ENCODE data around the gene VCL.

DNA sequence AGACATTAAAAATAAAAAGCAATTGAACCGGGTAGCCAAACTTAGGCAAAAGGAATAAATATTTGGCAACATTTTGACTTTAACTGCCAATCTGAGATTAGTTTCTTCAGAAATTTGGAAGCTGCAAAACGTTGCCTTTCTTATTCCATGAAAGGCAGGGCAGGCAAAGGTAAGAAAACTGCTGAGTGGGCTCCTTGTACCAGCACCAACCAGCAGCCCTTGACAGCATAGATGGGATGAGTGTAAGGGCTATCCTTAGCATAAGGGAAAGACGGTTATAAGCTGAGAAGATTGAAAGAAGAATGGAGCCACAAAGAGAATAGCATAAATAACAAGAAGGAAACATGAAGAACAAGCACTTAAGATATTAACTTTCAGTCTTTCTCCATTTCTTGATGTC lies 124.1 kb downstream of the VCL start:
- no peak for TF ChIP-seq EZH2 (IDR thresholded peaks at IDR 0.05; ENCODE audit: borderline replicate concordance, low read length)
- TF ChIP-seq, protein P1, sequence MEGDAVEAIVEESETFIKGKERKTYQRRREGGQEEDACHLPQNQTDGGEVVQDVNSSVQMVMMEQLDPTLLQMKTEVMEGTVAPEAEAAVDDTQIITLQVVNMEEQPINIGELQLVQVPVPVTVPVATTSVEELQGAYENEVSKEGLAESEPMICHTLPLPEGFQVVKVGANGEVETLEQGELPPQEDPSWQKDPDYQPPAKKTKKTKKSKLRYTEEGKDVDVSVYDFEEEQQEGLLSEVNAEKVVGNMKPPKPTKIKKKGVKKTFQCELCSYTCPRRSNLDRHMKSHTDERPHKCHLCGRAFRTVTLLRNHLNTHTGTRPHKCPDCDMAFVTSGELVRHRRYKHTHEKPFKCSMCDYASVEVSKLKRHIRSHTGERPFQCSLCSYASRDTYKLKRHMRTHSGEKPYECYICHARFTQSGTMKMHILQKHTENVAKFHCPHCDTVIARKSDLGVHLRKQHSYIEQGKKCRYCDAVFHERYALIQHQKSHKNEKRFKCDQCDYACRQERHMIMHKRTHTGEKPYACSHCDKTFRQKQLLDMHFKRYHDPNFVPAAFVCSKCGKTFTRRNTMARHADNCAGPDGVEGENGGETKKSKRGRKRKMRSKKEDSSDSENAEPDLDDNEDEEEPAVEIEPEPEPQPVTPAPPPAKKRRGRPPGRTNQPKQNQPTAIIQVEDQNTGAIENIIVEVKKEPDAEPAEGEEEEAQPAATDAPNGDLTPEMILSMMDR (conservative IDR thresholded peaks at IDR 0.05 in 1 of 2, IDR thresholded peaks at IDR 0.05 in 1 of 2; ENCODE audit: extremely low read depth in 1 of 2, insufficient read depth in 1 of 2, low read depth in 1 of 2, low read length in 2 of 2) = no peak
